Endothelial cell of hepatic sinusoid (primary cell): ENCODE results near the gene SPATA16.

ENCODE experiments used
- in situ Hi-C: cut with HindIII; loops from 2 replicates; pipeline ENCODE4 v1.10.0; 2017; ENCODE audit warnings: low sequenced_read_pairs

SPATA16 gene

GRCh38 chr3:172958565-172958964 is 182.5 kb downstream of the SPATA16 start:
- in situ Hi-C loops, result no loop called here

- in situ Hi-C loops, result no loop called here
Measured at GRCh38 chr3:172953571-172953970, 187.5 kb downstream of the SPATA16 start.

GRCh38 chr3:172951511-172951910 is 189.5 kb downstream of the SPATA16 start:
- in situ Hi-C loops, result no loop called here

GRCh38 chr3:172946061-172946460 is 195.0 kb downstream of the SPATA16 start:
- in situ Hi-C loops, result no loop called here

GRCh38 chr3:172939651-172940293 is 201.3 kb downstream of the SPATA16 start:
- in situ Hi-C loops, result no loop called here

- in situ Hi-C loops, result no loop called here
Measured at GRCh38 chr3:172938788-172939187, 202.2 kb downstream of the SPATA16 start.

GRCh38 chr3:172931746-172932285 is 209.2 kb downstream of the SPATA16 start:
- in situ Hi-C loops, result no loop called here

- in situ Hi-C loops, result no loop called here
Measured at GRCh38 chr3:172929451-172929850, 211.6 kb downstream of the SPATA16 start.

GRCh38 chr3:172924546-172924945 is 216.5 kb downstream of the SPATA16 start:
- in situ Hi-C loops, result no loop called here

GRCh38 chr3:172919297-172919683 is 221.7 kb downstream of the SPATA16 start:
- in situ Hi-C loops, result no loop called here

- in situ Hi-C loops, result no loop called here
Measured at GRCh38 chr3:172918568-172919296, 222.3 kb downstream of the SPATA16 start.

- in situ Hi-C loops, result no loop called here
Measured at GRCh38 chr3:172918165-172918564, 222.9 kb downstream of the SPATA16 start.

- in situ Hi-C loops, result no loop called here
Measured at GRCh38 chr3:172915911-172916514, 225.0 kb downstream of the SPATA16 start.

- in situ Hi-C loops, result no loop called here
Measured at GRCh38 chr3:172914854-172915253, 226.2 kb downstream of the SPATA16 start.

- in situ Hi-C loops, result no loop called here
Measured at GRCh38 chr3:172913911-172914655, 227.0 kb downstream of the SPATA16 start.

- in situ Hi-C loops, result no loop called here
Measured at GRCh38 chr3:172911142-172911541, 229.9 kb downstream of the SPATA16 start.

- in situ Hi-C loops, result no loop called here
Measured at GRCh38 chr3:172908771-172909270, 232.2 kb downstream of the SPATA16 start.

- in situ Hi-C loops, result no loop called here
Measured at GRCh38 chr3:172905451-172905850, 235.6 kb downstream of the SPATA16 start.

- in situ Hi-C loops, result no loop called here
Measured at GRCh38 chr3:172904711-172905373, 236.2 kb downstream of the SPATA16 start.

- in situ Hi-C loops, result no loop called here
Measured at GRCh38 chr3:172903642-172904320, 237.3 kb downstream of the SPATA16 start.
